HepG2 (cell line): ENCODE data around the gene CD84. TPM values are rescaled to one million over a fixed set of nuclear protein-coding genes. Genes with fewer than 3 reads are reported as not detected.

ENCODE experiments used
- DDIT3 ChIP-seq: sonication (generic); formaldehyde crosslinking; IDR thresholded peaks from 2 replicates; pipeline ENCODE4 v1.4.0; 2020; ENCODE audit warnings: mild to moderate bottlenecking, missing genetic modification reagents
- FOXO1 ChIP-seq: sonication (generic); formaldehyde crosslinking; IDR thresholded peaks from 2 replicates; pipeline ENCODE4 v1.4.0; 2020; ENCODE audit warnings: missing genetic modification reagents
- GLMP ChIP-seq: sonication (generic); formaldehyde crosslinking; IDR thresholded peaks from 2 replicates; pipeline ENCODE4 v1.9.0; 2021; ENCODE audit warnings: missing genetic modification reagents, mild to moderate bottlenecking, borderline replicate concordance
- HNRNPLL ChIP-seq: fragments of 200-400 bp; formaldehyde crosslinking; IDR thresholded peaks from 2 replicates; pipeline ENCODE4 v1.6.1; 2017; ENCODE audit warnings: mild to moderate bottlenecking, low read depth, low read length; ENCODE audit not compliant: poor library complexity, severe bottlenecking
- MLX ChIP-seq: IDR thresholded peaks from 2 replicates; pipeline ENCODE4 v1.6.1; 2016
- MYC ChIP-seq: sonication (generic); formaldehyde crosslinking; IDR thresholded peaks from 2 replicates; pipeline ENCODE4 v1.9.0; 2021; ENCODE audit warnings: missing genetic modification reagents, borderline replicate concordance
- NFE2L1 ChIP-seq: sonication (generic); formaldehyde crosslinking; IDR thresholded peaks from 2 replicates; pipeline ENCODE4 v1.4.0; 2020; ENCODE audit warnings: missing genetic modification reagents, mild to moderate bottlenecking, borderline replicate concordance
- RBFOX2 ChIP-seq: fragments of 200-400 bp; formaldehyde crosslinking; IDR thresholded peaks from 2 replicates; pipeline ENCODE4 v1.6.1; 2017; ENCODE audit warnings: low read depth, mild to moderate bottlenecking, low read length
- SALL1 ChIP-seq: sonication (generic); formaldehyde crosslinking; IDR thresholded peaks from 2 replicates; pipeline ENCODE4 v1.8.0; 2022; ENCODE audit warnings: mild to moderate bottlenecking, missing genetic modification reagents
- SAP130 ChIP-seq: IDR thresholded peaks from 2 replicates; pipeline ENCODE4 v1.6.1; 2016; ENCODE audit warnings: low read depth
- TAF1 ChIP-seq: sonication (generic); formaldehyde crosslinking; IDR thresholded peaks from 2 replicates; pipeline ENCODE4 v1.4.0; 2020; ENCODE audit warnings: missing genetic modification reagents
- YY1 ChIP-seq: IDR thresholded peaks from 2 replicates; pipeline ENCODE4 v1.6.1; 2011; ENCODE audit warnings: low read length, low read depth, moderate library complexity, mild to moderate bottlenecking; ENCODE audit not compliant: insufficient read depth, insufficient replicate concordance
- ZBTB38 ChIP-seq: sonication (generic); formaldehyde crosslinking; IDR thresholded peaks from 2 replicates; pipeline ENCODE4 v1.5.1; 2020; ENCODE audit warnings: mild to moderate bottlenecking, missing genetic modification reagents
- ZNF264 ChIP-seq: sonication (generic); formaldehyde crosslinking; IDR thresholded peaks from 2 replicates; pipeline ENCODE4 v1.4.0; 2020; ENCODE audit warnings: missing genetic modification reagents
- ZNF335 ChIP-seq: sonication (generic); formaldehyde crosslinking; IDR thresholded peaks from 2 replicates; pipeline ENCODE4 v1.4.0; 2020; ENCODE audit warnings: missing genetic modification reagents
- ZSCAN31 ChIP-seq: sonication (generic); formaldehyde crosslinking; IDR thresholded peaks from 2 replicates; pipeline ENCODE4 v1.5.0; 2020; ENCODE audit warnings: low read depth, mild to moderate bottlenecking, missing genetic modification reagents
- polyA plus RNA-seq, 8 experiments: library from polyadenylated mRNA; depleted of rRNA in 3 of 8; stranded (reverse) in 7 of 8; unstranded in 1 of 8; fragments of >200 nt; fragmentation: Illumina TruSeq in 4 of 8; extraction: Trizol in 4 of 8; gene quantifications; 2 replicates each; pipeline versions ENCODE4 v1.2.1 to v1.2.3, GENCODE V29; 2011 to 2016; ENCODE audit warnings: low read depth in 4 of 8, missing spikeins in 1 of 8, mixed read lengths in 1 of 8; ENCODE audit not compliant: insufficient read depth in 1 of 8
- total RNA-seq, 5 experiments: library from RNA; depleted of rRNA; stranded (reverse); fragments of >200 nt; fragmentation: Illumina TruSeq; extraction: Trizol; gene quantifications; 2 replicates each; pipeline ENCODE4 v1.2.3, GENCODE V29; 2016; ENCODE audit warnings: low read depth in 1 of 5
- TF ChIP-seq, protein P1 (sequence below): IDR thresholded peaks from 2 replicates; pipeline ENCODE4 v1.6.1; 2016; ENCODE audit warnings: low read depth, missing genetic modification reagents, missing compliant biosample characterization
- TF ChIP-seq, protein P2 (sequence below): sonication (generic); formaldehyde crosslinking; IDR thresholded peaks from 2 replicates; pipeline ENCODE4 v1.5.0; 2020; ENCODE audit warnings: missing genetic modification reagents

The CD84 gene
- total and polyA plus RNA-seq, 2 of the 13 experiments (the other 11 are each of a cell fraction or from before 2014, with no cell fraction given), result not detected

DNA sequence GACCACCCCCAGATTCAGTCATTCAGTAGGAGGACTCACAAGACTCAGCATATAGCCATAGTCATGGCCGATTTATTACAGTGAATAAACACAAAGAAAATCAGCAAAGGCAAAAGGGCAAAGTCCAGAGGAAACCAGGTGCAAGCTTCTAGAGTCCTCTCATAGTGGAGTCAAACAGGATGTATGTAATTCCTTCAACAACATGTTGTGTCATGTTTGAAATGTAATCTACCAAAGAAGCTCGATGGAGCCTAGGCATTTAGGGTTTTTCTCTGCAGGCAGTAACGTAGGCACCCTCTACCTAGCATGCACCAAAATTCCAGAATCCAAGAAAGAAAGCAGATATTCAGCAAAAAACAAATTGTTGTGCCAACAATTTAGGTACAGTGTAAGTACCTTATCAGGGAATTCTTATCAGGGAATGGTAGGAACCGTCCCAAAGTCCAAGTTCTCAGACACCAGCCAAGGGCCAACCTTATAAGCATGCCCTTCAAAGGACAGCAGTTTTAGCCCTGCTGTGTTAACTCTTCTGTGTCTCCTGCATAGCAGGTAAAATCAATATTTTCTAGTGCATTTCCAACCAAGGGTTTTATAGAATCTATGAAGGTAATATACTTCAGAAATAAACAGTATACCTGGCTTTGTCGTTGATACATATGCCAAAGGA lies 40.2 kb downstream of the CD84 start (continued):
- TF ChIP-seq, protein P1, sequence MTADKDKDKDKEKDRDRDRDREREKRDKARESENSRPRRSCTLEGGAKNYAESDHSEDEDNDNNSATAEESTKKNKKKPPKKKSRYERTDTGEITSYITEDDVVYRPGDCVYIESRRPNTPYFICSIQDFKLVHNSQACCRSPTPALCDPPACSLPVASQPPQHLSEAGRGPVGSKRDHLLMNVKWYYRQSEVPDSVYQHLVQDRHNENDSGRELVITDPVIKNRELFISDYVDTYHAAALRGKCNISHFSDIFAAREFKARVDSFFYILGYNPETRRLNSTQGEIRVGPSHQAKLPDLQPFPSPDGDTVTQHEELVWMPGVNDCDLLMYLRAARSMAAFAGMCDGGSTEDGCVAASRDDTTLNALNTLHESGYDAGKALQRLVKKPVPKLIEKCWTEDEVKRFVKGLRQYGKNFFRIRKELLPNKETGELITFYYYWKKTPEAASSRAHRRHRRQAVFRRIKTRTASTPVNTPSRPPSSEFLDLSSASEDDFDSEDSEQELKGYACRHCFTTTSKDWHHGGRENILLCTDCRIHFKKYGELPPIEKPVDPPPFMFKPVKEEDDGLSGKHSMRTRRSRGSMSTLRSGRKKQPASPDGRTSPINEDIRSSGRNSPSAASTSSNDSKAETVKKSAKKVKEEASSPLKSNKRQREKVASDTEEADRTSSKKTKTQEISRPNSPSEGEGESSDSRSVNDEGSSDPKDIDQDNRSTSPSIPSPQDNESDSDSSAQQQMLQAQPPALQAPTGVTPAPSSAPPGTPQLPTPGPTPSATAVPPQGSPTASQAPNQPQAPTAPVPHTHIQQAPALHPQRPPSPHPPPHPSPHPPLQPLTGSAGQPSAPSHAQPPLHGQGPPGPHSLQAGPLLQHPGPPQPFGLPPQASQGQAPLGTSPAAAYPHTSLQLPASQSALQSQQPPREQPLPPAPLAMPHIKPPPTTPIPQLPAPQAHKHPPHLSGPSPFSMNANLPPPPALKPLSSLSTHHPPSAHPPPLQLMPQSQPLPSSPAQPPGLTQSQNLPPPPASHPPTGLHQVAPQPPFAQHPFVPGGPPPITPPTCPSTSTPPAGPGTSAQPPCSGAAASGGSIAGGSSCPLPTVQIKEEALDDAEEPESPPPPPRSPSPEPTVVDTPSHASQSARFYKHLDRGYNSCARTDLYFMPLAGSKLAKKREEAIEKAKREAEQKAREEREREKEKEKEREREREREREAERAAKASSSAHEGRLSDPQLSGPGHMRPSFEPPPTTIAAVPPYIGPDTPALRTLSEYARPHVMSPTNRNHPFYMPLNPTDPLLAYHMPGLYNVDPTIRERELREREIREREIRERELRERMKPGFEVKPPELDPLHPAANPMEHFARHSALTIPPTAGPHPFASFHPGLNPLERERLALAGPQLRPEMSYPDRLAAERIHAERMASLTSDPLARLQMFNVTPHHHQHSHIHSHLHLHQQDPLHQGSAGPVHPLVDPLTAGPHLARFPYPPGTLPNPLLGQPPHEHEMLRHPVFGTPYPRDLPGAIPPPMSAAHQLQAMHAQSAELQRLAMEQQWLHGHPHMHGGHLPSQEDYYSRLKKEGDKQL (CRISPR knock-in tag), result no peak
- no peak for TF ChIP-seq DDIT3 (CRISPR knock-in tag)
- no peak for TF ChIP-seq TAF1 (CRISPR knock-in tag)
- TF ChIP-seq, protein P2, sequence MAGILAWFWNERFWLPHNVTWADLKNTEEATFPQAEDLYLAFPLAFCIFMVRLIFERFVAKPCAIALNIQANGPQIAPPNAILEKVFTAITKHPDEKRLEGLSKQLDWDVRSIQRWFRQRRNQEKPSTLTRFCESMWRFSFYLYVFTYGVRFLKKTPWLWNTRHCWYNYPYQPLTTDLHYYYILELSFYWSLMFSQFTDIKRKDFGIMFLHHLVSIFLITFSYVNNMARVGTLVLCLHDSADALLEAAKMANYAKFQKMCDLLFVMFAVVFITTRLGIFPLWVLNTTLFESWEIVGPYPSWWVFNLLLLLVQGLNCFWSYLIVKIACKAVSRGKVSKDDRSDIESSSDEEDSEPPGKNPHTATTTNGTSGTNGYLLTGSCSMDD (CRISPR knock-in tag), result no peak
- no peak for TF ChIP-seq ZBTB38 (CRISPR knock-in tag)
- TF ChIP-seq YY1, result no peak
- TF ChIP-seq GLMP (CRISPR knock-in tag), result no peak
- TF ChIP-seq MYC, result no peak
- TF ChIP-seq NFE2L1 (CRISPR knock-in tag), result no peak
- no peak for TF ChIP-seq HNRNPLL
- no peak for TF ChIP-seq ZSCAN31 (CRISPR knock-in tag)
- peak; percentile 39; the same call in 1 of the 2 replicates for TF ChIP-seq SALL1
- TF ChIP-seq FOXO1, result no peak; the same call in 1 of the 2 replicates
- TF ChIP-seq ZNF264, result no peak
- no peak for TF ChIP-seq RBFOX2
- TF ChIP-seq ZNF335 (CRISPR knock-in tag), result peak; percentile 97
- 0 out of 2 replicates have a peak, but pooled peaks have one; percentile 19 for TF ChIP-seq SAP130
- no peak for TF ChIP-seq MLX (CRISPR knock-in tag)
